Measurements from ENCODE around the gene RNF225.

DNA sequence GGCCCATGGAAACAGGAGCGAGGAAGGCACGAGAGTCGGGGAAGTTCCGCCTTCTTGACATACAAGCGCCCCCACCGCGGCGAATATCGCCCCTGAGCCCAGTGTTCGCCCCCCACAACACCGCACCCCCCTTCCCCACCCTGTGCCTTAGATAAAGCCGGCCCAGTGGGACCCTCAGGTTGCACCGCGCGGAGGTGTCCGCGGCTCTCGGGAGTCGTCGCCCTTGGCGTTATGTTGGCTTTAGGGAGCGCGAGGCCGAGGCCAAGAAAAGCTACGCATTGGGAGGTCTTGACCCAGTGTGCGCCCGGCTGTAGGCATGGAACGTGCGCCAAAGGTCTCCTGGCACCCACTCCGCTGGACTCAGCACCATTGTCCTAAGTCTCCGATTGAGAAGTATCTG lies 45.1 kb downstream of the RNF225 start:
- TF ChIP-seq POLR2A (IDR thresholded peaks at IDR 0.05; ENCODE audit: low read depth, low read length) (no peak), POLR2AphosphoS5 (IDR thresholded peaks at IDR 0.05; ENCODE audit: low read depth, low read length) (no peak)
